ENCODE measurements around the gene SLC26A3. TPM values are rescaled to one million over a fixed set of nuclear protein-coding genes. Genes with fewer than 3 reads are reported as not detected.

Gene SLC26A3
- total RNA-seq, 2 experiments from 2014 or later: not detected

DNA sequence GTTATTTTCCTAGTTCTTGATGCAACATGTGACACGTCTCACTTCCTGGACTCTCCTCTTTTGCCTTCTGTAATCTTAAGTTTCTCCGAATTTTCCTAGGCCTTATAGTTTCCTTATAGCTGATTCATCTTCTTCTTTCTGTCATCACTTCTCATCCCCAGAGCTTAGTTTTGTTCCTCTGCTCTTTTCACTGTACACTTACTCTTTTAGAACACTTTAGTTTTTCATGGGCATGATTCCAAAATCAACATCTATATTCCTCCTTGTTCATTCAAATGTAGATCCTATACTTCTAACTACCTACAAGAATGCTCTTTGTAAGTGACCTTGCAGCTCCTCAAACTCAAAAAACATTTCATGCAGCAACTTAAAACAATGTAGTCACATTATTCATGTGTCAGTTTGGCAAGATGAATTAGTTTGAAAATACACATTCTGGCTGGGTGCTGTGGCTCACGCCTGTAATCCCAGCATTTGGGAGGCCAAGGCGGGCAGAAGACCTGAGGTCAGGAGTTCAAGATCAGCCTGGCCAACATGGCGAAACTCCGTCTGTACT lies 13.1 kb upstream of the SLC26A3 start:
- Mint-ChIP-seq H3K4me1 (ENCODE audit: low read depth) (peaks cover 28% of the 10 kb centered on the region), H3K9me3 (peaks cover 3% of the 10 kb centered on the region), H3K36me3 (ENCODE audit: low read depth) (no peaks in the 10 kb centered on the region), H3K27me3 (no peaks in the 10 kb centered on the region), H3K4me3 (no peak overlapping the region), H3K27ac (peak overlapping the region; percentile 86)
- TF ChIP-seq CTCF (IDR thresholded peaks at IDR 0.05): no peak
- no peak for ATAC-seq
- ChIA-PET CTCF (interaction anchor here (0.7 to 1.1 kb wide), 3 partner anchors 10 to 59 kb away, joined by 3 read pairs; no protein-coding TSS in a partner anchor), POLR2A (no interaction called here)
- DNase-seq: no peak
- intact Hi-C loops (cut with micrococcal nuclease): loop anchor here (5.0 to 10.0 kb wide), 2 partner anchors 59 kb away; no protein-coding TSS in a partner anchor

DNA sequence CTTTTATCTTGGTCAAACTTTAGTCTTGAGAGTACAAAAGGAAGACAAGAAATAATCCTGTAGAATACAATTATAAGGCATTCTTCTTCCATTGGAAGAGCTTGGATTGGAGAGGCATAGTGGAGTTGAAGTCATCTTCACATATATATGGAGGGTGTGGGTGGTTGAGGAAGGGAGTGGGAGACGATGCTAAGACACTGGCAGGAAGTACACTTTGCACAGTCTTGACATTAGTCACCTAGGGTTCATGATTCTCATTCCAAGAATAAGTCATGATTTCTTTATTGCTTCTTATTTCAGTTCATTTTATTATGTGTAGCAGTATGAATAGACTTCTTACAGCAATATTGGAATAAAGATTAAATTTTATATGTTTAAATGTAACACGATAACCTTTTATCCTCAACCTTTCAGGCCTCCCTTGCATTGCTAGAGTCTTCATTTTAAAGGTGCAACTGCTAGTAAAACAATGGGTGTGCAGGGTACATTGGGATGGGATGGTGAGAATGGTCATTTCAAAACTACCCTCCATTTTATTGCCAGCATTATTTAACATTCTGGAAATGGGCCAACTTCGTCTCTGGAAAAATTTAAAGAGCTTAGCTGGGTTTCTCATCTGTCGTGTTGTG lies 12.3 kb upstream of the SLC26A3 start:
- ChIA-PET POLR2A (no interaction called here), CTCF (interaction anchor here (1.0 to 1.1 kb wide), 2 partner anchors 9 to 59 kb away, joined by 3 read pairs; no protein-coding TSS in a partner anchor)
- no peak overlapping the region for H3K4me3 Mint-ChIP-seq
- TF ChIP-seq CTCF (IDR thresholded peaks at IDR 0.05): no peak
- intact Hi-C loops (cut with micrococcal nuclease): loop anchor here (5.0 to 10.0 kb wide), 2 partner anchors 58 to 59 kb away; no protein-coding TSS in a partner anchor
- peaks cover 3% of the 10 kb centered on the region for H3K9me3 Mint-ChIP-seq
- DNase-seq: peak; percentile 55
- H3K36me3 Mint-ChIP-seq (ENCODE audit: low read depth): no peaks in the 10 kb centered on the region
- H3K4me1 Mint-ChIP-seq (ENCODE audit: low read depth): peaks cover 28% of the 10 kb centered on the region
- H3K27ac Mint-ChIP-seq: peak overlapping the region; percentile 86
- peak; percentile 86 for ATAC-seq
- no peaks in the 10 kb centered on the region for H3K27me3 Mint-ChIP-seq

DNA sequence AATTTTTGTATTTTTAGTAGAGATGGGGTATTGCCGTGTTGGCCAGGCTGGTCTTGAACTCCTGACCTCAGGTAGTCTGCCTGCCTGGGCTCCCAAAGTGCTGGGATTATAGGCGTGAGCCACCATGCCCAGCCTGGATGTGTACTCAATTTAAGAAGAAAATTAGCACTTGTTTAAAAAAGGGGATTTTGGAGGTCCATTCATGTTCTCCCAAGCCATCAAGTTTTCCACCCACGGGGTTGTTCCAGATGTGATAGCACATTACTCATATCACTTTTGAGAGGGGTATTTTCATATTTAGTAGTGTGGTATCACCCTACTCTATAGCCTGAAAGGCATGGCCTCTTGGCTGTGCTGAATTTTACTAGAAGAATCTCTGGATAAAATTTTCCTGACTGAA lies 10.5 kb upstream of the SLC26A3 start:
- ATAC-seq (peak; percentile 70), DNase-seq (peak; percentile 75)
- intact Hi-C loops (cut with micrococcal nuclease): loop anchor here (10.0 kb wide), 1 partner anchor 61 kb away; no protein-coding TSS in a partner anchor
- Mint-ChIP-seq H3K4me1 (ENCODE audit: low read depth) (peaks cover 28% of the 10 kb centered on the region), H3K27ac (peak overlapping the region; percentile 73), H3K9me3 (peaks cover 3% of the 10 kb centered on the region), H3K4me3 (no peak overlapping the region), H3K36me3 (ENCODE audit: low read depth) (no peaks in the 10 kb centered on the region), H3K27me3 (no peaks in the 10 kb centered on the region)
- POLR2A ChIA-PET: no interaction called here
- TF ChIP-seq CTCF (IDR thresholded peaks at IDR 0.05): no peak
- CTCF ChIA-PET: interaction anchor here (0.7 kb wide), 1 partner anchor 65 kb away, joined by 3 read pairs; no protein-coding TSS in a partner anchor

GRCh38 chr7:107811934-107812333 lies 8.9 kb upstream of the SLC26A3 start:
- Mint-ChIP-seq H3K27ac (no peak overlapping the region), H3K9me3 (peaks cover 3% of the 10 kb centered on the region), H3K36me3 (ENCODE audit: low read depth) (no peaks in the 10 kb centered on the region), H3K4me3 (no peak overlapping the region), H3K4me1 (ENCODE audit: low read depth) (peaks cover 28% of the 10 kb centered on the region), H3K27me3 (no peaks in the 10 kb centered on the region)
- intact Hi-C loops (cut with micrococcal nuclease): loop anchor here (10.0 kb wide), 1 partner anchor 63 kb away; no protein-coding TSS in a partner anchor
- DNase-seq (no peak), ATAC-seq (no peak)
- CTCF ChIA-PET: no interaction called here
- POLR2A ChIA-PET: no interaction called here
- no peak for TF ChIP-seq CTCF (IDR thresholded peaks at IDR 0.05)

GRCh38 chr7:107810626-107811025 lies 7.6 kb upstream of the SLC26A3 start:
- no peaks in the 10 kb centered on the region for H3K27me3 Mint-ChIP-seq
- no peak for TF ChIP-seq CTCF (IDR thresholded peaks at IDR 0.05)
- ChIA-PET POLR2A (interaction anchor here (1.2 kb wide), 1 partner anchor 18 kb away, joined by 3 read pairs; no protein-coding TSS in a partner anchor), CTCF (no interaction called here)
- H3K27ac Mint-ChIP-seq: no peak overlapping the region
- H3K4me1 Mint-ChIP-seq (ENCODE audit: low read depth): peaks cover 20% of the 10 kb centered on the region
- H3K4me3 Mint-ChIP-seq: no peak overlapping the region
- peaks cover 3% of the 10 kb centered on the region for H3K9me3 Mint-ChIP-seq
- DNase-seq (no peak), ATAC-seq (no peak)
- no peaks in the 10 kb centered on the region for H3K36me3 Mint-ChIP-seq (ENCODE audit: low read depth)
- intact Hi-C loops (cut with micrococcal nuclease): loop anchor here (10.0 kb wide), 1 partner anchor 64 kb away; no protein-coding TSS in a partner anchor
